Stimulated activated CD4-positive, alpha-beta T cell treated with anti-CD3 and anti-CD28 coated beads, Interleukin-4, amount 100 ng/mL, for 48 hours (primary cell): ENCODE measurements around the gene OR2J3.
"Not testable (repeated sequence)": the region's sequence is repeated elsewhere in the genome, so short reads cannot be mapped to it uniquely, and the experiment has no call there.

Experiments
- DNase-seq, 2 donors: peaks; one replicate each; pipeline ENCODE4 v3.0.0-alpha.2; 2020; ENCODE audit warnings: low read depth in 2 of 2

Gene OR2J3

GRCh38 chr6:29107758-29108157, at the start of gene OR2J3:
Gene OR2J3, plus strand, starts transcription at chr6:29108058. Its CDS starts 3,833 bp downstream, at chr6:29111891.
- DNase-seq, result no peak

- DNase-seq, result peak in 1 of 2 donors; percentile 0
Observed at GRCh38 chr6:29071831-29072723, 35.8 kb upstream of the OR2J3 start.

- no peak for DNase-seq
Observed at GRCh38 chr6:29079203-29079602, 28.7 kb upstream of the OR2J3 start.

GRCh38 chr6:29081312-29081711, 26.5 kb upstream of the OR2J3 start:
- DNase-seq, result no peak

GRCh38 chr6:29082457-29082856, 25.4 kb upstream of the OR2J3 start:
- no peak for DNase-seq

- DNase-seq, result no peak
Observed at GRCh38 chr6:29087213-29087612, 20.6 kb upstream of the OR2J3 start, which contains the start of gene OR2B3. Gene OR2B3, minus strand, starts transcription at chr6:29087313. Its CDS starts 65 bp downstream, at chr6:29087248.

- no peak for DNase-seq
Observed at GRCh38 chr6:29092957-29093356, 14.9 kb upstream of the OR2J3 start.

GRCh38 chr6:29097803-29098202, 10.1 kb upstream of the OR2J3 start:
- DNase-seq, result no peak

- no peak for DNase-seq
Observed at GRCh38 chr6:29099190-29099589, 8.7 kb upstream of the OR2J3 start, which contains the start of gene OR2J1. Gene OR2J1, plus strand, starts transcription at chr6:29099490. Its CDS starts 1,453 bp downstream, at chr6:29100943.

GRCh38 chr6:29112135-29112534, 4.3 kb downstream of the OR2J3 start:
- no peak for DNase-seq

- not testable (repeated sequence) for DNase-seq
Observed at GRCh38 chr6:29114964-29115363, 7.1 kb downstream of the OR2J3 start.

- DNase-seq, result no peak
Observed at GRCh38 chr6:29129326-29130012, 21.6 kb downstream of the OR2J3 start.

GRCh38 chr6:29130644-29131043, 22.8 kb downstream of the OR2J3 start:
- no peak for DNase-seq

- no peak for DNase-seq
Observed at GRCh38 chr6:29131691-29132090, 23.8 kb downstream of the OR2J3 start.

GRCh38 chr6:29137724-29138123, 29.9 kb downstream of the OR2J3 start:
- no peak for DNase-seq

- DNase-seq, result no peak
Observed at GRCh38 chr6:29141606-29142005, 33.7 kb downstream of the OR2J3 start.

- no peak for DNase-seq
Observed at GRCh38 chr6:29142309-29142708, 34.5 kb downstream of the OR2J3 start.

GRCh38 chr6:29146179-29146578, 38.3 kb downstream of the OR2J3 start:
- DNase-seq, result no peak

- DNase-seq, result no peak
Observed at GRCh38 chr6:29147074-29147473, 39.2 kb downstream of the OR2J3 start.

GRCh38 chr6:29149444-29149843, 41.6 kb downstream of the OR2J3 start:
- not testable (repeated sequence) for DNase-seq

GRCh38 chr6:29153083-29153482, 45.2 kb downstream of the OR2J3 start:
- no peak for DNase-seq

- not testable (repeated sequence) for DNase-seq
Observed at GRCh38 chr6:29155182-29155581, 47.3 kb downstream of the OR2J3 start.

- DNase-seq, result not testable (repeated sequence)
Observed at GRCh38 chr6:29159922-29160321, 52.1 kb downstream of the OR2J3 start.
